ENCODE measurements around the gene RSBN1. TPM values are rescaled to one million over a fixed set of nuclear protein-coding genes. Genes with fewer than 3 reads are reported as not detected.

The RSBN1 gene
- total and polyA plus RNA-seq, 9 of the 15 experiments (the other 6 are each of a cell fraction or from before 2014, with no cell fraction given): 4.5 to 24.3 (median 13.0) TPM

DNA sequence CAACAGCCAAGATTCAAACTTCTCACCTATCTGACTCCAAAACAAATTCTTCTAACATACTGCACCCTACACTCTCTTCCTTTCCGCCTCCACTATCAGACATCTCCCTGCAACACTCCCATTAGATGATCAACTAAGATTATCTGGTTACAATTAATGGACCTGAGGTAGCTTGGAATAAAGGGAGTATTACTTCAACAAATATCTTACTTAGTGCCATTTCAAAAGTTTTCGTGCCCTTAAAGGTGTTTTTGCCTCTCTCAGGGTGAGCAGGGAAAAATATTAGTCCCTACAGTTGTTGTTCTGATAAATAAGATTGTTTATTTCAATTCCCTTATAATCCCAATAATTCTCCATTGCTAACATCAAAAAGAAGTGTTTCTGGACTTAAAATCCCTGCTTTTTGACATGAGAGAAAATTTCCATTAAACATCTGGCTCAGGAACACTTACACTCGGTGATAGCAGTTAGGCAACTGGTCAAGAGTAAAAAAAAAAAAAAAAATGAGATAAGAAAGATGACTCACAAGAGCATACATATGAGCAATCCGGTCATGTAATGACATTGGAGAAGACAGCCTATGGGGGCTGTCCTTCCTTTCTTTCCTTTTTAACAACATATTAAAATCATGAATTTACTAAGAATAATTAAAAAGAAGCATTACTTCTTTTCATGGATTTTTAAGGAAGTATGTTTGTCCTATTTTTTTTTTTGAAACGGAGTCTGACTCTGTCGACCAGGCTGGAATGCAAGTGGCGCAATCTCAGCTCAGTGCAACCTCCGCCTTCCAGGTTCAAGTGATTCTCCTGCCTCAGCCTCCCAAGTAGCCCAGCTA is 7.6 kb downstream of the RSBN1 start:
- 35% methylated on average over 8 of the region's 8 CpGs for WGBS (ENCODE audit: insufficient coverage, low coverage, missing lambda C conversion rate)
- FAIRE-seq (peak; percentile 76), ATAC-seq (peak; percentile 89), DNase-seq (ENCODE audit: extremely low read depth in 1 of 4, low spot score in 3 of 4) (peak; percentile 77 to 88 (median 82))
- peaks cover 100% of the 10 kb centered on the region for H3K79me2 ChIP-seq (ENCODE audit: control insufficient read depth, insufficient read depth, low read length)
- peak overlapping the region in 1 of 2 experiments; percentile 38; a peak in 1 of 4 replicates for H3K9ac ChIP-seq (ENCODE audit: insufficient read depth in 1 of 2, low read depth in 2 of 2, low read length in 2 of 2)
- BruUV-seq (replicated peaks): no TSS peak
- peaks cover 11% of the 10 kb centered on the region for H4K20me1 ChIP-seq (replicated peaks; ENCODE audit: control insufficient read depth, insufficient read depth, low read length)
- intact Hi-C loops (cut with micrococcal nuclease): loop anchor here (2.0 kb wide), 1 partner anchor 22 kb away; no protein-coding TSS in a partner anchor
- peak overlapping the region; percentile 58; the same call in 1 of the 2 replicates for H3K4me2 ChIP-seq (ENCODE audit: insufficient read depth, low read length)
- in situ Hi-C loops (cut with MboI): no loop called here
- ChIA-PET CTCF (ENCODE audit: low intra/inter-chr PET ratio) (interaction anchor here (0.6 to 0.7 kb wide), 2 partner anchors 33 to 100 kb away, joined by 3 to 4 read pairs; partner anchors contain the start of genes AP4B1 and DCLRE1B), POLR2A (interaction anchor here (0.7 to 1.7 kb wide), 8 partner anchors 8 to 51 kb away, joined by 3 to 6 read pairs (median 4); partner anchors contain the start of gene RSBN1)
- peaks cover 5% of the 10 kb centered on the region for H3K9me1 ChIP-seq (ENCODE audit: control insufficient read depth, insufficient read depth, low read length)
- peak overlapping the region; percentile 53; the same call in 2 of the 3 replicates for H3K27ac ChIP-seq (ENCODE audit: extremely low read depth, low read depth, low read length)
- no peaks in the 10 kb centered on the region for H3K27me3 ChIP-seq (ENCODE audit: control insufficient read depth in 2 of 2, insufficient read depth in 2 of 2, low read length in 2 of 2)
- peaks cover 14% of the 10 kb centered on the region for H3K36me3 ChIP-seq (ENCODE audit: control insufficient read depth, insufficient read depth, low read length)
- no peak overlapping the region for H2AFZ ChIP-seq (ENCODE audit: low read depth, low read length)
- H3K9me3 ChIP-seq (replicated peaks; ENCODE audit: control insufficient read depth, insufficient read depth, low read depth, low read length): no peaks in the 10 kb centered on the region; the same call in 1 of the 2 replicates
- peaks cover 21 to 36% of the 10 kb centered on the region in 2 experiments for H3K4me1 ChIP-seq (replicated peaks in 1 of 2; ENCODE audit: control insufficient read depth in 2 of 2, insufficient read depth in 2 of 2, low read length in 2 of 2)
- H3K4me3 ChIP-seq: no peak overlapping the region
- TF ChIP-seq ZNF57 (CRISPR knock-in tag; IDR thresholded peaks at IDR 0.05): no peak
- peak; percentile 58 for TF ChIP-seq PHF20 (IDR thresholded peaks at IDR 0.05; ENCODE audit: partially characterized antibody)
- TF ChIP-seq SMARCA4 (IDR thresholded peaks at IDR 0.05): peak; percentile 98
- TF ChIP-seq, protein P1, sequence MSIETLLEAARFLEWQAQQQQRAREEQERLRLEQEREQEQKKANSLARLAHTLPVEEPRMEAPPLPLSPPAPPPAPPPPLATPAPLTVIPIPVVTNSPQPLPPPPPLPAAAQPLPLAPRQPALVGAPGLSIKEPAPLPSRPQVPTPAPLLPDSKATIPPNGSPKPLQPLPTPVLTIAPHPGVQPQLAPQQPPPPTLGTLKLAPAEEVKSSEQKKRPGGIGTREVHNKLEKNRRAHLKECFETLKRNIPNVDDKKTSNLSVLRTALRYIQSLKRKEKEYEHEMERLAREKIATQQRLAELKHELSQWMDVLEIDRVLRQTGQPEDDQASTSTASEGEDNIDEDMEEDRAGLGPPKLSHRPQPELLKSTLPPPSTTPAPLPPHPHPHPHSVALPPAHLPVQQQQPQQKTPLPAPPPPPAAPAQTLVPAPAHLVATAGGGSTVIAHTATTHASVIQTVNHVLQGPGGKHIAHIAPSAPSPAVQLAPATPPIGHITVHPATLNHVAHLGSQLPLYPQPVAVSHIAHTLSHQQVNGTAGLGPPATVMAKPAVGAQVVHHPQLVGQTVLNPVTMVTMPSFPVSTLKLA (conservative IDR thresholded peaks at IDR 0.05): 0 out of 4 replicates have a peak, but pooled peaks of 1 of the 2 experiments have one; percentile 26
- TF ChIP-seq RBBP5 (IDR thresholded peaks at IDR 0.05; ENCODE audit: borderline replicate concordance, insufficient read depth, low read length, poor library complexity, severe bottlenecking): no peak
- TF ChIP-seq POLR2H (tag; IDR thresholded peaks at IDR 0.05; ENCODE audit: low read depth): peak; percentile 35; the same call in 1 of the 2 replicates
- TF ChIP-seq FOSL1 (tag; conservative IDR thresholded peaks at IDR 0.05): peak; percentile 99
- TF ChIP-seq, protein P2, sequence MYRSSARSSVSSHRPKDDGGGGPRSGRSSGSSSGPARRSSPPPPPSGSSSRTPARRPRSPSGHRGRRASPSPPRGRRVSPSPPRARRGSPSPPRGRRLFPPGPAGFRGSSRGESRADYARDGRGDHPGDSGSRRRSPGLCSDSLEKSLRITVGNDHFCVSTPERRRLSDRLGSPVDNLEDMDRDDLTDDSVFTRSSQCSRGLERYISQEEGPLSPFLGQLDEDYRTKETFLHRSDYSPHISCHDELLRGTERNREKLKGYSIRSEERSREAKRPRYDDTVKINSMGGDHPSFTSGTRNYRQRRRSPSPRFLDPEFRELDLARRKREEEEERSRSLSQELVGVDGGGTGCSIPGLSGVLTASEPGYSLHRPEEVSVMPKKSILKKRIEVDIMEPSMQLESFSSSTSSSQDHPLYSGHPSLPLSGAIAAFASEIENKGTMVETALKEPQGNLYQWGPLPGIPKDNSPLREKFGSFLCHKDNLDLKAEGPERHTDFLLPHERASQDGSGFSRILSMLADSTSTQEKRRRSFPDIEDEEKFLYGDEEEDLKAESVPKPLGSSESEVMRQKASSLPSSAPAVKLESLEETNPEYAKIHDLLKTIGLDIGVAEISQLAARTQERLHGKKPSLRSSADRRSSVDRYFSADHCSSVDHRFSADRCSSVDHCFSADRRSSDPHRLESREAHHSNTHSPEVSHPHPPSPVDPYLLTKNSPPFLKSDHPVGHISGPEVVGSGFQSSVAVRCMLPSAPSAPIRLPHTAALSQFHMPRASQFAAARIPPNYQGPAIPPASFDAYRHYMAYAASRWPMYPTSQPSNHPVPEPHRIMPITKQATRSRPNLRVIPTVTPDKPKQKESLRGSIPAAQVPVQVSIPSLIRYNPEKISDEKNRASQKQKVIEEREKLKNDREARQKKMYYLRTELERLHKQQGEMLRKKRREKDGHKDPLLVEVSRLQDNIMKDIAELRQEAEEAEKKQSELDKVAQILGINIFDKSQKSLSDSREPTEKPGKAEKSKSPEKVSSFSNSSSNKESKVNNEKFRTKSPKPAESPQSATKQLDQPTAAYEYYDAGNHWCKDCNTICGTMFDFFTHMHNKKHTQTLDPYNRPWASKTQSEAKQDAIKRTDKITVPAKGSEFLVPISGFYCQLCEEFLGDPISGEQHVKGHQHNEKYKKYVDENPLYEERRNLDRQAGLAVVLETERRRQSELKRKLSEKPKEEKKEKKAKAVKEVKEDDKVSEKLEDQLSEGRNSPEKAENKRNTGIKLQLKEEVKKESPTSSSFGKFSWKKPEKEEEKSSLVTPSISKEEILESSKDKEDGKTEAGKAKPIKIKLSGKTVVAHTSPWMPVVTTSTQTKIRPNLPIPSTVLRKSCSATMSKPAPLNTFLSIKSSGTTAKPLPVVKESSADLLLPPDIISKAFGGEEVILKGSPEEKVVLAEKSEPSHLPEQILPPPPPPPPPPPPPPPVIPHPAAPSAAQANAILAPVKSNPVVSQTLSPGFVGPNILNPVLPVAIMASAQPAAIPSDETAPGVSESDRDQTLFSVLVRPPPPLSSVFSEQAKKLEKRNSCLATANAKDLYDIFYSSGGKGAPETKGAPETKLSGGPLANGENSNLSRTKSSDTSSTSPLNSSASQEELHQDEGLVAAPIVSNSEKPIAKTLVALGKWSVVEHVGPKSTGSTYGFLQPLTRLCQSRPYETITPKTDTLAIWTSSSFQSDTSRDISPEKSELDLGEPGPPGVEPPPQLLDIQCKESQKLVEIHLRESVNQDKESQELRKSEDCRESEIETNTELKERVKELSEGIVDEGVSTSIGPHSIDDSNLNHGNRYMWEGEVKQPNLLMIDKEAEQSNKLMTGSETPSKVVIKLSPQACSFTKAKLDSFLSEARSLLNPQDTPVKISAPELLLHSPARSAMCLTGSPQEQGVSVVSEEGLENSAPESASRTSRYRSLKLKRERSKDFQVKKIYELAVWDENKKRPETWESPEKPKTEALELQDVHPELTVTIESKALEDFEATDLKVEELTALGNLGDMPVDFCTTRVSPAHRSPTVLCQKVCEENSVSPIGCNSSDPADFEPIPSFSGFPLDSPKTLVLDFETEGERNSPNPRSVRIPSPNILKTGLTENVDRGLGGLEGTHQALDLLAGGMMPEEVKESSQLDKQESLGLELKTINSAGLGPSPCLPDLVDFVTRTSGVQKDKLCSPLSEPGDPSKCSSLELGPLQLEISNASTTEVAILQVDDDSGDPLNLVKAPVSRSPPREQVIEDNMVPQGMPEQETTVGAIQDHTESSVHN (IDR thresholded peaks at IDR 0.05; ENCODE audit: borderline replicate concordance in 1 of 2, low read depth in 1 of 2): peak in 1 of 2 experiments; percentile 79; a peak in 2 of 4 replicates
